Upper lobe of left lung (tissue), 6 donors: ENCODE measurements around the gene NIFK. TPM values are rescaled to one million over a fixed set of nuclear protein-coding genes. Genes with fewer than 3 reads are reported as not detected.
"Not testable (repeated sequence)": the region's sequence is repeated elsewhere in the genome, so short reads cannot be mapped to it uniquely, and the experiment has no call there.

Source experiments
- ATAC-seq, 2 donors: fragments of 200-7000 bp; cut with Tn5 transposase; one replicate each; pipeline ENCODE4 v1.9.1; 2022; ENCODE audit warnings: mild to moderate bottlenecking in 2 of 2, moderate library complexity in 2 of 2; ENCODE audit not compliant: low FRiP score in 2 of 2
- DNase-seq, 2 donors: peaks; one replicate each; pipeline ENCODE4 v3.0.0-alpha.2; 2019 to 2020
- H3K27ac ChIP-seq, 4 donors: fragments of 200-600 bp; sonication (generic); one replicate each; pipeline ENCODE4 v1.5.1; 2016 to 2019
- H3K27me3 ChIP-seq, 4 donors: fragments of 200-600 bp; sonication (generic); one replicate each; pipeline ENCODE4 v1.5.1; 2017 to 2019
- H3K36me3 ChIP-seq, 4 donors: fragments of 200-600 bp; sonication (generic); one replicate each; pipeline ENCODE4 v1.5.1; 2016 to 2019
- H3K4me1 ChIP-seq, 4 donors: fragments of 200-600 bp; sonication (generic); one replicate each; pipeline ENCODE4 v1.5.1; 2018 to 2019
- H3K4me3 ChIP-seq, 4 donors: fragments of 200-600 bp; sonication (generic); one replicate each; pipeline ENCODE4 v1.5.1; 2017 to 2019; ENCODE audit warnings: mild to moderate bottlenecking in 2 of 4, moderate library complexity in 1 of 4
- H3K9me3 ChIP-seq, 4 donors: fragments of 200-600 bp; sonication (generic); one replicate each; pipeline ENCODE4 v1.5.1; 2018 to 2019
- EP300 ChIP-seq, 4 donors: sonication (generic); formaldehyde crosslinking; IDR thresholded peaks; one replicate each; pipeline ENCODE4 v1.5.1; 2017; ENCODE audit warnings: antibody characterized with exemption in 4 of 4, control low read depth in 2 of 4
- POLR2A ChIP-seq, 4 donors: fragments of 450-650 bp; IDR thresholded peaks; one replicate each; pipeline ENCODE4 v1.5.1; 2016 to 2017; ENCODE audit warnings: antibody characterized with exemption in 4 of 4, mild to moderate bottlenecking in 2 of 4
- POLR2AphosphoS5 ChIP-seq, 2 donors: sonication (generic); formaldehyde crosslinking; IDR thresholded peaks; one replicate each; pipeline ENCODE4 v1.5.1; 2017; ENCODE audit warnings: antibody characterized with exemption in 2 of 2
- WGBS, 2 donors: methylation state at CpG; one replicate each; pipeline ENCODE4 v1.1.5; 2017 to 2018; 5-methylcytosine and 5-hydroxymethylcytosine counted together
- total RNA-seq, 6 donors: library from RNA; depleted of rRNA in 4 of 6; stranded (reverse); fragments of >200 nt in 4 of 6; gene quantifications; one replicate each; pipeline versions ENCODE4 v1.1.0 to v1.2.1, GENCODE V29; 2016 to 2021
- TF ChIP-seq, protein P1 (sequence below), 6 experiments: fragments of 450-650 bp in 4 of 6; fragments of 200-600 bp in 2 of 6; sonication (generic) in 2 of 6; IDR thresholded peaks; one replicate each; pipeline ENCODE4 v1.5.1; 2016 to 2019; ENCODE audit warnings: antibody characterized with exemption in 6 of 6
- donor health status: DM: no; HTN: no; CAD: no; lungs with moderate emphysema.
- donor health status: DM: no; HTN: yes; CAD: no; lungs with severe emphysema.

NIFK gene
- total RNA-seq, 6 donors from 2014 or later, result 10.8 to 57.6 (median 27.4) TPM

DNA sequence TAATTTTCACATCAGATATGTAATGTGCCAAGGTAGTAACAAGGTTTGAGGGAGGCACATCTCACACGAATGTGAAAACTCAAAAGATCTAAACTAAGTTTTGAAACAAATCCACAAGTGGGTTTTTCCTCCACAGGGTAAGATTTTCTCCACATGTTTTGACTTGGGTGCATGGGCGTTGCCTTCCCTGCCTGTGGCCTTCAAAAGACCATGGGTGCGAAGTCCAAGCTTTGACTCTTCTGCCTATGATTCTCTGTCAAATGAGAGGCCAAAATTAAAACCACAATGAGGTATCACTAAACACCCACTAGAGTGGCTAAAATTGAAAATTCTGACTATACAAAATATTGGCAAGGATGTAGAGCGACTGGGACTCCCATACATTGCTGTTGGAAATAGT is 30.7 kb downstream of the NIFK start:
- H3K4me1 ChIP-seq, result no peaks in the 10 kb centered on the region
- H3K36me3 ChIP-seq, result no peaks in the 10 kb centered on the region
- H3K27ac ChIP-seq, result no peak overlapping the region
- TF ChIP-seq EP300 (IDR thresholded peaks at IDR 0.05), result no peak
- TF ChIP-seq POLR2A (IDR thresholded peaks at IDR 0.05), result no peak
- TF ChIP-seq POLR2AphosphoS5 (IDR thresholded peaks at IDR 0.05), result no peak
- TF ChIP-seq, protein P1, sequence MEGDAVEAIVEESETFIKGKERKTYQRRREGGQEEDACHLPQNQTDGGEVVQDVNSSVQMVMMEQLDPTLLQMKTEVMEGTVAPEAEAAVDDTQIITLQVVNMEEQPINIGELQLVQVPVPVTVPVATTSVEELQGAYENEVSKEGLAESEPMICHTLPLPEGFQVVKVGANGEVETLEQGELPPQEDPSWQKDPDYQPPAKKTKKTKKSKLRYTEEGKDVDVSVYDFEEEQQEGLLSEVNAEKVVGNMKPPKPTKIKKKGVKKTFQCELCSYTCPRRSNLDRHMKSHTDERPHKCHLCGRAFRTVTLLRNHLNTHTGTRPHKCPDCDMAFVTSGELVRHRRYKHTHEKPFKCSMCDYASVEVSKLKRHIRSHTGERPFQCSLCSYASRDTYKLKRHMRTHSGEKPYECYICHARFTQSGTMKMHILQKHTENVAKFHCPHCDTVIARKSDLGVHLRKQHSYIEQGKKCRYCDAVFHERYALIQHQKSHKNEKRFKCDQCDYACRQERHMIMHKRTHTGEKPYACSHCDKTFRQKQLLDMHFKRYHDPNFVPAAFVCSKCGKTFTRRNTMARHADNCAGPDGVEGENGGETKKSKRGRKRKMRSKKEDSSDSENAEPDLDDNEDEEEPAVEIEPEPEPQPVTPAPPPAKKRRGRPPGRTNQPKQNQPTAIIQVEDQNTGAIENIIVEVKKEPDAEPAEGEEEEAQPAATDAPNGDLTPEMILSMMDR (IDR thresholded peaks at IDR 0.05), result no peak
- ATAC-seq (no peak), DNase-seq (no peak)
- H3K27me3 ChIP-seq, result no peaks in the 10 kb centered on the region
- H3K4me3 ChIP-seq, result no peak overlapping the region
- H3K9me3 ChIP-seq, result no peaks in the 10 kb centered on the region
- WGBS, 2 donors, result 94 to 97% methylated on average over 4 of the region's 4 CpGs

DNA sequence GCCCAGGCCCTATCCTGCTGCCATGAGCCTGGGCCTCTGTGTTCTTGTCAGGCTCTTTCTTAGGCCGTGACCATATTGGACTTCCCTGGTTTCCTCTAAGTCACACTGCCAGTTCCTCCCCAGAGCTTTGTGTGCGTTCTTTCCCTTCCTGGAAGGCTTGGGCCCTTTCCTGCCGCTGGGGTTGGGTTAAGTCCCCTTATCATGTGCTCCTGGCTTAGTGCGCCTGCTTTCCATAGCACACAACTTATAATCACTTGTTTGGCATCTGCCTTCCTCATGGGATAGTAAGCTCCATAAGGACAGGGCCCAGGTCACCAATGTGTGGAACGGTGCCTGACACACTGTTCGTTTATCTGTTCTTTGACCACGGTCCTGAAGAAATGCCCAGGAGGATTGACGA is 31.3 kb downstream of the NIFK start:
- ATAC-seq (no peak), DNase-seq (no peak)
- no peaks in the 10 kb centered on the region for H3K27me3 ChIP-seq
- WGBS, 2 donors, result 77% methylated on average over 8 of the region's 8 CpGs
- H3K4me3 ChIP-seq, result no peak overlapping the region
- H3K9me3 ChIP-seq, result no peaks in the 10 kb centered on the region
- H3K4me1 ChIP-seq, result no peaks in the 10 kb centered on the region
- no peaks in the 10 kb centered on the region for H3K36me3 ChIP-seq
- H3K27ac ChIP-seq, result no peak overlapping the region
- TF ChIP-seq POLR2A (IDR thresholded peaks at IDR 0.05) (no peak), EP300 (IDR thresholded peaks at IDR 0.05) (no peak)
- TF ChIP-seq, protein P1 (IDR thresholded peaks at IDR 0.05), result no peak

DNA sequence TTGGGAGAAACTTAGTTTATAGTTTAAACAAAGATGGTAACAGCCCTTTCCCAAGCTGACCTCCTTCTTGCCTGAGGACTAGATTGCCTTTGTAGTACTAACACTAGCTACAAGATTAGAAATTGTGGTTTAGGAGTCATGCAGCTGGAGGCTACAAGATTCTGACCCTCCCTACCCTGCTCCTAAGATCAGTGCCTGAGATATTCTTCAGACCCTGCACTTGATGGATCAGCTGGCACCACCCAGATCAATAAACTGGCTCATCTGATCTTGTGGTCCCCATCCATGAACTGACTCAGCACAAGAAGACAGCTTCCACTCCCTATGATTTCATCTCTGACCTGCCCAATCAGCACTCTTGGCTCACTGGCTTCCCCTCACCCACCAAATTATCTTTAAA is 34.9 kb downstream of the NIFK start:
- not testable (repeated sequence) for H3K27ac ChIP-seq, H3K4me3 ChIP-seq, H3K36me3 ChIP-seq, H3K27me3 ChIP-seq, ATAC-seq, DNase-seq, H3K9me3 ChIP-seq
- peaks cover 9 to 31% (median 27%) of the 10 kb centered on the region in 4 donors for H3K4me1 ChIP-seq

DNA sequence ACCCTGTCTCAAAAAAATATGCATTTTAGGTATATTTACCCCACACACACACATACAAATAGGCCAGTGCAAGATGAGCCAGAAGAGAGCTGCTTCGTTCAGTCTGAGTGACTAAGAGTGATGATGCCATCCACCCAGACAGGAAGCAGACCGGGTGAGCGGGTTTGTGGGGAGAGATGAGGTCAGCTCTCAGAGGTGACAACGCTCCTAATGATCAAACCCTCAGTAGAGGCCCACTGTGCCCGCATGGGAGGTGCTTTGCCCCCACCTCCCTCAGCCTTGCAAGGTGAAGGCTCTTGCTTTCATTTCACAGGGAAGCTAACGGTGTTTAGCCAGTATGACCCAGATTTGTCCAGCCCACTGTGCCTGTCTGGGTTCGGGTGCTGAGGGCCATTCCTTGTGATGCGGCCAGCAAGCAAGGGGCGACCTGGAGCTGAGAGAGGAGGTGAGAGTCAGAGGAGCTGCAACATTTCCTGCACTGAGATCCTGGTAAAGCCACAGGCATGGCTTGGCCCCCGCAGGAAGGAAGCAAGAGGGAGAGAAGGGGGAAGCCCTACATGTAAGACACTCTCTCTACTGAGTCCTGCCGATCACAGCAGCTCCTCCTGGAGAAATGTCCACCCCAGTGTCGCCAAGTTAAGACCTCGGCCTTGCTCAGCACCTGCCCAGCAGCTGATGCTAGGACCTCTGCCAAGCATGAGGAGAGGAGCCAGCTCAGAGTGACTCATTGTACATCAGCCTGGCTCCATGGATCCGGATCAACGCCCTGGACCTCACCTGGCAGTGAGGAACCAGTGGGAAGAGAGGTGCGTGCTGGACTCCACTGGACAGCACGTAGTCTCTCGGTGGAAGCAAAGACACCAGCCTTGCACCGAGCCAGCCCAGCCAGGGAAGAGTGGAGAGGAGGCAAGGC is 37.0 kb downstream of the NIFK start:
- Histone ChIP-seq H3K36me3 (no peaks in the 10 kb centered on the region), H3K4me3 (peak overlapping the region in 3 of 4 donors; percentile 6 to 20 (median 14)), H3K4me1 (peaks cover 9 to 36% (median 30%) of the 10 kb centered on the region in 4 donors), H3K27me3 (no peaks in the 10 kb centered on the region), H3K27ac (peak overlapping the region in 2 of 4 donors; percentile 19 to 57), H3K9me3 (no peaks in the 10 kb centered on the region)
- WGBS, 2 donors, result 53 to 61% methylated on average over 13 to 19 of the region's 19 CpGs
- peak; percentile 85 to 91 for ATAC-seq
- TF ChIP-seq, protein P1 (IDR thresholded peaks at IDR 0.05), result no peak
- TF ChIP-seq POLR2AphosphoS5 (IDR thresholded peaks at IDR 0.05), result peak in 1 of 2 donors; percentile 13
- TF ChIP-seq EP300 (IDR thresholded peaks at IDR 0.05), result no peak
- peak in 1 of 4 donors; percentile 16 for TF ChIP-seq POLR2A (IDR thresholded peaks at IDR 0.05)
- peak in 1 of 2 donors; percentile 73 for DNase-seq

DNA sequence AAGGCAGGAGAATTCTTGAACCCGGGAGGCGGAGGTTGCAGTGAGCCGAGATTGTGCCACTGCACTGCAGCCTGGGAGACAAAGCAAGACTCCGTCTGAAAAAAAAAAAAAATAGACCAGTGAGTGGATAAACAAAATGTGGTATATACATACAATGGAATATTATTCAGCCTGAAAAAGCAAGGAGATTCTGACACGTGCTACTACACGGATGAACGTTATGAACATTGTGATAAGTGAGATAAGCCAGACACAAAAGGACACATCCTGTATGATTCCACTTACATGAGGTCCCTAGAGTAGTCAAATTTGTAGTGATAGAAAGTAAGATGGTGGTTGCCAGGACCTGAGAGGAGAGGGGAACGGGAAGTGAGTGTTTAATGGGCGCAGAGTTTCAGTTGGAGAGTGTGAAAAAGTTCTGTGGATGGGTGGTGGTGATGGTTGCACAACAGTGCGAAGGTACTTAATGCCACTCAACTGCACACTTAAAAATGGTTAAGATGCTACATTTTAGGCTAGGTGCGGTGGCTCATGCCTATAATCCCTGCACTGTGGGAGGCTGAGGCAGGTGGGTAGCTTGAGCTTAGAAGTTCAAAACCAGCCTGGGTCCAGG is 38.3 kb downstream of the NIFK start:
- Histone ChIP-seq H3K4me3 (no peak overlapping the region), H3K27me3 (no peaks in the 10 kb centered on the region), H3K27ac (no peak overlapping the region), H3K36me3 (no peaks in the 10 kb centered on the region), H3K9me3 (no peaks in the 10 kb centered on the region), H3K4me1 (peaks cover 9 to 36% (median 30%) of the 10 kb centered on the region in 4 donors)
- ATAC-seq (no peak), DNase-seq (peak in 1 of 2 donors; percentile 50)
- 66 to 70% methylated on average over 11 of the region's 11 CpGs for whole genome bisulfite sequencing, 2 donors
- TF ChIP-seq POLR2AphosphoS5 (IDR thresholded peaks at IDR 0.05) (no peak), POLR2A (IDR thresholded peaks at IDR 0.05) (no peak), EP300 (IDR thresholded peaks at IDR 0.05) (no peak)
- TF ChIP-seq, protein P1 (IDR thresholded peaks at IDR 0.05), result no peak
